ENCODE measurements around the gene TGFA.

TGFA gene

DNA sequence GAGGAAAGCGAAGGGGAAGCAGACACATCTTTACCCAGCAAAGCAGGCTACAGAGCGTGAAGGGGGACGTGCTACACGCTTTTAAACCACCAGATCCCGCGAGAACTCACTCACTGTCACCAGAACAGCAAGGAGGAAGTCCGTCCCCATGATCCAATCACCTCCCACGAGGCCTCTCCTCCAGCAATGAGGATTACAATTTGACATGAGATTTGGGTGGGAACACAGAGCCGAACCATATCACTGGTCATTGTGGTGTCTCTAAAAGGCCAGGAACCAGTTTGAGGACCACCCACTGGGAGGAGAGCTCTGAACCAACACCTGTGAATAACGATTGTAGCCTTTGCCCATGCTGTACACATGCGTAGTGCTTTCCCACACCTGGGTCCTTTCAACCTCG lies 135.1 kb downstream of the TGFA start:
- no peak for DNase-seq (ENCODE audit: low read depth in 3 of 3)

DNA sequence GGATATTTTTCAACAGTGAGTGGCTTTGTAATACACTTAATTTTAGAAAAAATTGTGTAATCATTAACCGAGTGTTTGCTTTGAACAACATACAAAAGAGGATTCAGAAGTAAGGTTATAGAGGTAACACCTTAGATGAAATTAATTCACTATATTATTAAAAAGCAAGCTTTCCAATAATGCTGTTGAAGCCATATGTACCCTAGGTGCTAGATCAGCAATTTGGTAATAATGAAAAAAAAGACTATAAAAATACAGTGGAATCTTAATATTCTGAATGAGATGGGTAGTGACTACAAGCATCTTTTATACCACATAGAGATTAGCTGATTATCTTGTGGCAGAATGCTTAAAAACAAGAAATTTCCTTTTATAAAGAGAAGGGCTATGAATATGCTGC lies 136.6 kb downstream of the TGFA start:
- no peak for DNase-seq (ENCODE audit: low read depth in 3 of 3)

DNA sequence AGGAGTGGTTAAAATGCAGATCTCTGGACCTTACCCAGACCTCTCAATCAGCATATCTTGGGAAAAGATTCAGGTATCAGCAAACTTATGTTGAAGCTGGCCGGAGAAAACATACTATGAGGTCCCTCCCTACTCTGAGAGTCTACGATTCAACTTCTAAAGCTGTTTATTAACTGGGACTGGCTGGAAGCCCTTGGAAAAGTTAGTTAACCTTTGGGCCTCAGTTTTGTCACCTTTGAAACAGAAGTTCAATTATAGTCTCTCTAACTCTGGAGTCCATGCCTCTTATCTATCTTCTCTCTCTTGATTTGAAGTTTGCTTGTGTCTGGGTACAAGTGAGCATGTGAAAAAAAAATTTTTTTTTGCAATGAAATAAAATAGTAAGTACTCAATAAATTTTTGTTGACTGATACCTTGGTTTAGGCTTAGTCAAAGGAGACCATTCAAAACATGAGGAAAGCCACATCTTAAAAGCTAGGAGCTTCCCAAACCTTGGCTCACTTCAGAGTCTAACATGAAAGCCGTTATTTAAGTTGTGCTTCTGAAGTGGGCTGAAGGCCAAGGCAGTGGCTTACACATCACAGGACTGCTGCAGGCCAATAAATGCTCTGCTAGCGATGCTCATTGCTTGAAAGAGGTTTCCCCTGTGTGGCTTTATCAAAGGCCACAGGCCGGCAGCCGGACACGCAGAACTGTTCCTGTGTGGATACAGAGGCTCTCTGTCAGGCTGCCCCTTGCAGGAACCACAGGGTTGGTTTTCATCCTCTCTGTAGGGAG lies 141.1 kb downstream of the TGFA start:
- no peak for DNase-seq (ENCODE audit: low read depth in 3 of 3)

DNA sequence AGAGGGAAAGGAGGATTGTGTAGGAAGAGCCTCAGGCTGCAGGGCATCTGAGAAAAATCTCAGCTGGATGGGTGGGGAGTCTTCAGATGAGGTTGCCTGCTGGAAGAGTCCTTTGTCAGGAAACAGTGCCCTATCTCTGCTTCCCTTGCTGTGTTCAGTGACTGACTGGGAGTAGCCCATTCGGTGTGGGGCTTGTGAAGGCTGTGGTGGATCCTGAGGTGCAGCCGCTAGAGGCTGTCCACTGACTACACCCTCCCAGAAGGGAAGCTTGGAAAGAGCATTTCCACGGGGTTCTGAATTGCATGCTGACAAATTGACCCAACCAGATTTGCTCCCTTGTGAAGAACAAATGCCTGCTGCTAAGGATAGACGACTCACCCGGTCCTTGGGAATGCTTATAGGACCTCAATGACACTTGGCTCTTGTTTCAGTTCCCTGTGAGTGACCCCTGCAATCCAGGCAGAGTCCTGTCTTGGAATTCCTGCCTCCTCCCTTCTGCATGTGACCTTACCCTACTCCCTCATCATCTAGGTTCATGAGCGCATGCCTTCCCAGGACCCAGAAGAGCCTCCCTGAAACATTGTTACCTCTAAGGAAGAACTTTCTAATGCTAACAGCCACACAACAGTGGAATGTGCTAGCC lies 142.0 kb downstream of the TGFA start:
- DNase-seq (ENCODE audit: low read depth in 3 of 3): no peak

DNA sequence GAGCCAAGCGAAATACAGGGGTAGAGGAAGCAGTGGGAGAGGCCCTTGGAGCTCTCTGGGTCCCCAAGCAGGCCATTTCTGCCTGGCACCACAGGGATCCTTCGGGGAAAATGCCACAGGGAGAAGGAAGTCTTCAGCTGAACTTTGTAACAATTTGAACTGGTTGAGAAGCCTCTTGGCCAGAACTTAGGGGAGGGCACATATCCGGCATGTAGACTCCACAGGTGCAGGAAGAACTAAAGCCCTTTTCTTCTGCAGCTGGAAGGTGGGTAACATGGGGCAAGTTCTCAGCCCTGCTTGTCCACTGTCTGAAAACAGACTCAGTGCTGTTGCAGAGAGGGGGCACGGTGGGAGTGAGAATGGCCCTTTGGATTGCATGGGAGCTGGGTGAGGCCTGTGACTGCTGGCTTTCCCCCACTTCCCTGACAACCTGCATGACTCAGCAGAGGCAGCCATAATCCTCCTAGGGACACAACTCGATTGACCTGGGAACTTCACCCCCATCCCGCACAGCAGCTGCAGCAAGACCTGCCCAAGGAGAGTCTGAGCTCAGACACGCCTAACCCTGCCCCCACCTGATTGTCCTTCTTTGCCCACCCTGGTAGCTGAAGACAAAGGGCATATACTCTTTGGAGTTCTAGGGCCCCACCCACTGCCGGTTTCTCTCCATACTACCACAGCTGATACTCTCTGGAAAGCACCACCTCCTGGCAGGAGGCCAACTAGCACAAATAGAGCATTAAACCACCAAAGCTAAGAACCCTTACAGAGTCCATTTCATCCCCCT lies 150.2 kb downstream of the TGFA start:
- DNase-seq (ENCODE audit: low read depth in 3 of 3): no peak

DNA sequence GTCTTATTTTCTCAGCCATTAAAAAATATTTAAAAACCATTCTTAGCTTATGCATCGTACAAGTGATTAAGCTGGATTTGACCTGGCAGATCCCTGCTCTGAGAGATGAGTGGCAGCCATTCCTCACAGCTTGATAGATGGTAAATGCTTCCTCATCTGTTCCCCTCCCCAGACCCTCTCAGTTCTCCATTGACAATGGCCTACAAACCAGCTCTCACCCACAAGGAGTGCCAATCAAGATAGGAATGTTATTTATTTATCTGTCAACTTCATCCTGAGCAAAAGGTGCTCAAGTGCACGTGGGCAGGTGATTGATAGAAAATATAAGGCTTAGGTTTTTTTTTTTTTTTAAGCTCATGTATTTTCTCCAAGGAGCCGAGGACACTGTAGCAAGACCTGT lies 153.1 kb downstream of the TGFA start:
- DNase-seq (ENCODE audit: low read depth in 3 of 3): no peak

DNA sequence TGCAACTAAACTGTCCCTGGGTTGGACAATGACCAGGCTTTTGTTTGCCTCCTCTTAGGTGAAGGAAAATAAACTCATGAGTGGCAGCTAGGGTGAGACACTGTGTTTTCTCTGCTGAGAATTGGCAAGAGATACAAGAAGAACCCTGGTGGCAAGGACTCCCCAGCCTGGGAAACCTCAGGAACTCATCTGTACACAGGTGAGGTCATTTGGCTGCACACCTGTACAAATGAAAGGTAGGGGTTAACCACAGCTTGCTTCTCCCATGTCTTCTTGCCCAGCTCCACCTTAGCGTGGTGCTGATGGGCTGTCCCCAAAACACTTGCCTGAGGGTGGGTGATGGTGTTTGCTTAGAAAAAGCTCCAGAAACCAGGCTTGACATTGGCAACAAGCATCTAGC lies 154.6 kb downstream of the TGFA start:
- no peak for DNase-seq (ENCODE audit: low read depth in 3 of 3)
